GM12878 (cell line): Measurements from ENCODE around the gene ASPM.

Experiments
- BCLAF1 ChIP-seq: fragments of 450-650 bp; IDR thresholded peaks from 2 replicates; pipeline ENCODE4 v1.6.1; 2017; ENCODE audit warnings: antibody characterized with exemption, mild to moderate bottlenecking, moderate library complexity
- CBFB ChIP-seq: IDR thresholded peaks from 2 replicates; pipeline ENCODE4 v1.6.1; 2016; ENCODE audit warnings: antibody characterized with exemption, low read depth
- CHD1 ChIP-seq: IDR thresholded peaks from 2 replicates; pipeline ENCODE4 v1.6.1; 2012; ENCODE audit warnings: low read depth, low read length, improper control_type of control experiment
- CREM ChIP-seq: IDR thresholded peaks from 2 replicates; pipeline ENCODE4 v1.6.1; 2014; ENCODE audit warnings: antibody characterized with exemption, low read depth
- EP300 ChIP-seq, 2 experiments: fragments of 150-350 bp in 1 of 2; IDR thresholded peaks; 2 replicates each; pipeline ENCODE4 v1.6.1; 2011 to 2012; ENCODE audit warnings: low read depth in 2 of 2, low read length in 2 of 2, borderline replicate concordance in 1 of 2, improper control_type of control experiment in 1 of 2, inconsistent platforms in 1 of 2; ENCODE audit not compliant: control insufficient read depth in 1 of 2
- GABPA ChIP-seq: IDR thresholded peaks from 2 replicates; pipeline ENCODE4 v1.6.1; 2014; ENCODE audit warnings: antibody characterized with exemption, low read depth, mild to moderate bottlenecking, inconsistent platforms
- POLR2A ChIP-seq: IDR thresholded peaks from 2 replicates; pipeline ENCODE4 v1.6.1; 2011; ENCODE audit warnings: low read depth, mild to moderate bottlenecking, low read length
- SMARCA5 ChIP-seq: fragments of 450-650 bp; IDR thresholded peaks from 2 replicates; pipeline ENCODE4 v1.6.1; 2017; ENCODE audit warnings: mild to moderate bottlenecking
- SRF ChIP-seq, 2 experiments: IDR thresholded peaks; 2 replicates each; pipeline ENCODE4 v1.6.1; 2011; ENCODE audit warnings: low read depth in 2 of 2, low read length in 2 of 2, mild to moderate bottlenecking in 1 of 2, moderate library complexity in 1 of 2
- ZBTB4 ChIP-seq: fragments of 450-650 bp; formaldehyde crosslinking; IDR thresholded peaks from 2 replicates; pipeline ENCODE4 v1.4.0; 2022; ENCODE audit warnings: mild to moderate bottlenecking, moderate library complexity

- TF ChIP-seq CHD1, result no peak
- TF ChIP-seq EP300 (IDR thresholded peaks at IDR 0.05; ENCODE audit: borderline replicate concordance in 1 of 2, control insufficient read depth in 1 of 2, low read depth in 2 of 2, low read length in 2 of 2), result no peak
- TF ChIP-seq SMARCA5, result no peak
- no peak for TF ChIP-seq ZBTB4 (CRISPR knock-in tag)
- no peak for TF ChIP-seq POLR2A
- TF ChIP-seq GABPA, result no peak
- TF ChIP-seq BCLAF1, result no peak
- no peak for TF ChIP-seq CREM
- no peak for TF ChIP-seq CBFB
- no peak for TF ChIP-seq SRF (IDR thresholded peaks at IDR 0.05; ENCODE audit: low read depth in 2 of 2, low read length in 2 of 2)
These were observed 83.8 kb downstream of the ASPM start for GRCh38 chr1:197062692-197063091.
